IMR-90 (cell line): ENCODE results near the gene CDH23. TPM values are rescaled to one million over a fixed set of nuclear protein-coding genes. Genes with fewer than 3 reads are reported as not detected.

Experiments
- ATAC-seq: fragments of 200-7000 bp; cut with Tn5 transposase; 2 replicates; pipeline ENCODE4 v1.9.1; 2020; ENCODE audit warnings: low read depth, mild to moderate bottlenecking, moderate library complexity
- BruUV-seq: library from RNA; stranded (reverse); fragments of 400-500 nt; replicated peaks from 2 replicates; lab custom pipeline; 2021; lab: Mats Ljungman, UMichigan
- CTCF ChIA-PET: fragments of 300-600 bp; formaldehyde crosslinking; extraction: SDS; loops from one replicate; lab custom pipeline; 2021; ENCODE audit warnings: antibody characterized with exemption; lab: Yijun Ruan, JAX
- POLR2A ChIA-PET: fragments of 300-600 bp; sonication (Branson Sonifier 250); formaldehyde crosslinking; loops from one replicate; lab custom pipeline; 2022; ENCODE audit warnings: antibody characterized with exemption; ENCODE audit not compliant: unreplicated experiment; lab: Charles Lee
- DNase-seq: peaks from one replicate; pipeline ENCODE4 v3.0.0; 2013
- H2AFZ ChIP-seq: replicated peaks from 2 replicates; pipeline ENCODE3; 2013; ENCODE audit warnings: low read length, mild to moderate bottlenecking; ENCODE audit not compliant: poor library complexity
- H2AK5ac ChIP-seq: 2 replicates; pipeline ENCODE4 v1.6.1; 2013; ENCODE audit warnings: low read depth, low read length, inconsistent platforms
- H2AK9ac ChIP-seq: replicated peaks from 2 replicates; pipeline ENCODE3; 2013; ENCODE audit warnings: mild to moderate bottlenecking, low read depth, low read length, moderate library complexity; ENCODE audit not compliant: poor library complexity
- H2BK120ac ChIP-seq: 2 replicates; pipeline ENCODE4 v1.6.1; 2013; ENCODE audit warnings: low read depth, low read length, inconsistent platforms
- H2BK15ac ChIP-seq: 3 replicates; pipeline ENCODE4 v1.6.1; 2013; ENCODE audit warnings: low read depth, low read length, inconsistent platforms
- H2BK20ac ChIP-seq: 2 replicates; pipeline ENCODE4 v1.6.1; 2013; ENCODE audit warnings: low read depth, mild to moderate bottlenecking, inconsistent platforms, low read length, moderate library complexity
- H2BK5ac ChIP-seq: 2 replicates; pipeline ENCODE4 v1.6.1; 2013; ENCODE audit warnings: mild to moderate bottlenecking, low read depth, low read length, inconsistent platforms; ENCODE audit not compliant: poor library complexity, severe bottlenecking
- H3K14ac ChIP-seq: replicated peaks from 2 replicates; pipeline ENCODE4 v1.6.1; 2013; ENCODE audit warnings: low read depth, low read length, inconsistent platforms
- H3K18ac ChIP-seq: 2 replicates; pipeline ENCODE4 v1.6.1; 2013; ENCODE audit warnings: low read depth, low read length, control low read depth
- H3K23ac ChIP-seq: 2 replicates; pipeline ENCODE4 v1.6.1; 2013; ENCODE audit warnings: low read depth, low read length, inconsistent platforms
- H3K27ac ChIP-seq: 2 replicates; pipeline ENCODE4 v1.5.1; 2013; ENCODE audit warnings: mild to moderate bottlenecking, control low read depth, low read length; ENCODE audit not compliant: insufficient read depth
- H3K27me3 ChIP-seq: 2 replicates; pipeline ENCODE4 v1.6.1; 2013; ENCODE audit warnings: low read length; ENCODE audit not compliant: control insufficient read depth, insufficient read depth
- H3K36me3 ChIP-seq: 2 replicates; pipeline ENCODE4 v1.6.1; 2013; ENCODE audit warnings: low read length, mixed read lengths; ENCODE audit not compliant: control insufficient read depth, insufficient read depth
- H3K4ac ChIP-seq: 2 replicates; pipeline ENCODE4 v1.6.1; 2013; ENCODE audit warnings: low read depth, low read length, inconsistent platforms
- H3K4me1 ChIP-seq: 2 replicates; pipeline ENCODE4 v1.6.1; 2013; ENCODE audit warnings: low read length, mixed read lengths; ENCODE audit not compliant: control insufficient read depth, insufficient read depth
- H3K4me2 ChIP-seq: 2 replicates; pipeline ENCODE4 v1.6.1; 2013; ENCODE audit warnings: low read depth, mild to moderate bottlenecking, control low read depth, low read length, moderate library complexity
- H3K4me3 ChIP-seq: 2 replicates; pipeline ENCODE4 v1.5.1; 2013; ENCODE audit warnings: low read depth, mild to moderate bottlenecking, control low read depth, low read length, moderate library complexity; ENCODE audit not compliant: insufficient read depth
- H3K56ac ChIP-seq: 2 replicates; pipeline ENCODE4 v1.6.1; 2013; ENCODE audit warnings: low read length, inconsistent platforms; ENCODE audit not compliant: insufficient read depth; ENCODE audit errors: extremely low read depth
- H3K79me1 ChIP-seq, 2 experiments: 2 replicates each; pipeline ENCODE4 v1.6.1; 2013; ENCODE audit warnings: low read length in 2 of 2, inconsistent platforms in 1 of 2, low read depth in 1 of 2
- H3K9ac ChIP-seq: 2 replicates; pipeline ENCODE4 v1.6.1; 2013; ENCODE audit warnings: low read depth, low read length, control low read depth
- H3K9me1 ChIP-seq: 2 replicates; pipeline ENCODE4 v1.6.1; 2013; ENCODE audit warnings: low read length, inconsistent platforms; ENCODE audit not compliant: insufficient read depth
- H3K9me3 ChIP-seq: 2 replicates; pipeline ENCODE4 v1.6.1; 2013; ENCODE audit warnings: low read length; ENCODE audit not compliant: control insufficient read depth, insufficient read depth
- H4K20me1 ChIP-seq: 2 replicates; pipeline ENCODE4 v1.6.1; 2013; ENCODE audit warnings: low read length, inconsistent platforms; ENCODE audit not compliant: insufficient read depth
- H4K5ac ChIP-seq: 2 replicates; pipeline ENCODE4 v1.6.1; 2013; ENCODE audit warnings: mild to moderate bottlenecking, low read depth, low read length, control low read depth
- H4K8ac ChIP-seq, 2 experiments: 2 replicates each; pipeline ENCODE4 v1.6.1; 2013; ENCODE audit warnings: low read depth in 2 of 2, low read length in 2 of 2, control low read depth in 1 of 2, inconsistent platforms in 1 of 2
- H4K91ac ChIP-seq: 2 replicates; pipeline ENCODE4 v1.6.1; 2013; ENCODE audit warnings: low read depth, low read length, inconsistent platforms; ENCODE audit not compliant: insufficient read depth
- BHLHE40 ChIP-seq: fragments of 150-350 bp; IDR thresholded peaks from 2 replicates; pipeline ENCODE4 v1.6.1; 2016; ENCODE audit warnings: mild to moderate bottlenecking, low read depth, low read length
- CEBPB ChIP-seq: IDR thresholded peaks from 2 replicates; pipeline ENCODE4 v1.6.1; 2012; ENCODE audit warnings: low read depth, low read length, improper control_type of control experiment
- CHD1 ChIP-seq: IDR thresholded peaks from 2 replicates; pipeline ENCODE4 v1.6.1; 2012; ENCODE audit warnings: low read depth, low read length, improper control_type of control experiment
- CTCF ChIP-seq: conservative IDR thresholded peaks from 2 replicates; pipeline ENCODE4 v1.5.1; 2012; ENCODE audit warnings: mild to moderate bottlenecking, low read depth, low read length, improper control_type of control experiment
- FOS ChIP-seq: fragments of 150-350 bp; IDR thresholded peaks from 2 replicates; pipeline ENCODE4 v1.6.1; 2016; ENCODE audit warnings: low read depth, low read length
- MAFK ChIP-seq: IDR thresholded peaks from 2 replicates; pipeline ENCODE4 v1.6.1; 2012; ENCODE audit warnings: low read depth, low read length, improper control_type of control experiment
- MAZ ChIP-seq: IDR thresholded peaks from 2 replicates; pipeline ENCODE4 v1.6.1; 2012; ENCODE audit warnings: low read depth, mild to moderate bottlenecking, low read length, improper control_type of control experiment, moderate library complexity, borderline replicate concordance
- MXI1 ChIP-seq: IDR thresholded peaks from 2 replicates; pipeline ENCODE4 v1.6.1; 2012; ENCODE audit warnings: low read depth, mild to moderate bottlenecking, low read length, moderate library complexity, borderline replicate concordance
- NFE2L2 ChIP-seq: fragments of 150-350 bp; IDR thresholded peaks from 2 replicates; pipeline ENCODE4 v1.6.1; 2016; ENCODE audit warnings: low read depth, mild to moderate bottlenecking, low read length
- RAD21 ChIP-seq: IDR thresholded peaks from 2 replicates; pipeline ENCODE4 v1.6.1; 2012; ENCODE audit warnings: low read length, improper control_type of control experiment
- RCOR1 ChIP-seq: IDR thresholded peaks from 2 replicates; pipeline ENCODE4 v1.6.1; 2012; ENCODE audit warnings: mild to moderate bottlenecking, low read length, improper control_type of control experiment; ENCODE audit not compliant: insufficient replicate concordance
- RFX5 ChIP-seq: IDR thresholded peaks from 2 replicates; pipeline ENCODE4 v1.8.0; 2012; ENCODE audit warnings: low read depth, mild to moderate bottlenecking, low read length, moderate library complexity
- SMC3 ChIP-seq: fragments of 150-350 bp; IDR thresholded peaks from 2 replicates; pipeline ENCODE4 v1.6.1; 2016; ENCODE audit warnings: low read depth, mild to moderate bottlenecking, antibody characterized with exemption, low read length, moderate library complexity
- WGBS, 2 experiments: methylation state at CpG; one replicate each; pipeline versions ENCODE4 v1.1.5 to v1.1.7; 2013; ENCODE audit warnings: missing lambda C conversion rate in 2 of 2; ENCODE audit not compliant: insufficient read length in 1 of 2; ENCODE audit errors: extremely low coverage in 2 of 2; 5-methylcytosine and 5-hydroxymethylcytosine counted together
- dilution Hi-C: fragments of 300-500 bp; cut with HindIII; formaldehyde crosslinking; loops from one replicate; pipeline ENCODE4 v1.14.3; 2018; ENCODE audit warnings: low sequenced_read_pairs; ENCODE audit not compliant: unreplicated experiment
- in situ Hi-C: fragments of 300-500 bp; cut with MboI; formaldehyde crosslinking; loops from 3 replicates; pipeline ENCODE4 v1.14.3; 2019; ENCODE audit warnings: low sequenced_read_pairs, inconsistent platforms, mixed read lengths
- intact Hi-C: fragments of 100-400 bp; cut with micrococcal nuclease; formaldehyde crosslinking; loops from 2 replicates; pipeline ENCODE4 v1.10.0; 2022
- polyA plus RNA-seq, 3 experiments: library from polyadenylated mRNA; depleted of rRNA; stranded (reverse); fragments of >200 nt; gene quantifications; 2 replicates each; pipeline ENCODE4 v1.2.3, GENCODE V29; 2012; ENCODE audit warnings: low replicate concordance in 1 of 3
- total RNA-seq: library from RNA; depleted of rRNA; stranded (reverse); fragments of >200 nt; gene quantifications from 2 replicates; pipeline ENCODE4 v1.2.3, GENCODE V29; 2012
- TF ChIP-seq, protein P1 (sequence below): fragments of 150-350 bp; IDR thresholded peaks from 2 replicates; pipeline ENCODE4 v1.6.1; 2017; ENCODE audit warnings: mild to moderate bottlenecking, antibody characterized with exemption, low read length, low read depth
- TF ChIP-seq, protein P2 (sequence below): fragments of 150-350 bp; IDR thresholded peaks from 2 replicates; pipeline ENCODE4 v1.6.1; 2016; ENCODE audit warnings: low read depth, mild to moderate bottlenecking, low read length, moderate library complexity, borderline replicate concordance

Gene CDH23
- total and polyA plus RNA-seq, 2 of the 4 experiments (the other 2 are of a cell fraction): under 0.01 to 0.03 TPM

DNA sequence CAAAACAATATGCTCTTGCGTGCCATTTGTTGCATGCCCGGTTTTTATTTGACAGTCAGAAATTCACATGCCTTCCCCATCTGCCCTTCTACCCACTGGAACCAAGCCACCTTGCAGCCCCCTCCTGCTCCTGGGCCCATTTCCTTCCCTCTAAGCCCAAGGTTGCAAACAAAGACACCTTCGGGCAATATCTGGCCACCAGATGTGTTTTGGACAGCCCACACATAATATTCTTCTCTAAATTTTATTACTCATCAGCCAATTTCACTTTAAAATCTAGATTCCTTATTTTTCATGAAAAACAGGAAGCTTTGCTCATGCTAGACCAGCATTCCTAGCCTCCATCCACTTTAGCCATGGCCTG lies 341.1 kb downstream of the CDH23 start:
- Histone ChIP-seq H3K79me1 (no peaks in the 10 kb centered on the region), H2AFZ (no peak overlapping the region), H4K8ac (no peak overlapping the region), H3K56ac (no peak overlapping the region), H3K4ac (no peak overlapping the region), H4K91ac (no peak overlapping the region), H3K4me3 (no peak overlapping the region), H3K18ac (no peak overlapping the region), H4K20me1 (no peaks in the 10 kb centered on the region; the same call in 1 of the 2 replicates), H3K23ac (no peak overlapping the region), H2AK9ac (no peak overlapping the region), H3K27ac (no peak overlapping the region), H3K9me1 (no peaks in the 10 kb centered on the region), H2AK5ac (no peak overlapping the region), H3K4me1 (peaks cover 2% of the 10 kb centered on the region; the same call in 1 of the 2 replicates), H3K4me2 (no peak overlapping the region), H2BK20ac (no peak overlapping the region), H3K9me3 (peaks cover 2% of the 10 kb centered on the region; the same call in 1 of the 2 replicates), H3K36me3 (no peaks in the 10 kb centered on the region), H3K27me3 (peaks cover 22% of the 10 kb centered on the region), H2BK5ac (no peak overlapping the region), H2BK120ac (no peak overlapping the region), H3K9ac (no peak overlapping the region), H4K5ac (no peak overlapping the region), H3K14ac (no peak overlapping the region), H2BK15ac (no peak overlapping the region)
- BruUV-seq: no TSS peak
- no peak for ATAC-seq
- no peak for DNase-seq
- intact Hi-C loops (no loop called here), in situ Hi-C loops (no loop called here), dilution Hi-C loops (no loop called here)
- WGBS, 2 experiments: 80% methylated on average over 1 of the region's 3 CpGs; no CpG with 5 or more reads in 1 of the 2 experiments
- no peak for TF ChIP-seq SMC3
- TF ChIP-seq FOS: no peak
- TF ChIP-seq RFX5: no peak
- TF ChIP-seq, protein P1, sequence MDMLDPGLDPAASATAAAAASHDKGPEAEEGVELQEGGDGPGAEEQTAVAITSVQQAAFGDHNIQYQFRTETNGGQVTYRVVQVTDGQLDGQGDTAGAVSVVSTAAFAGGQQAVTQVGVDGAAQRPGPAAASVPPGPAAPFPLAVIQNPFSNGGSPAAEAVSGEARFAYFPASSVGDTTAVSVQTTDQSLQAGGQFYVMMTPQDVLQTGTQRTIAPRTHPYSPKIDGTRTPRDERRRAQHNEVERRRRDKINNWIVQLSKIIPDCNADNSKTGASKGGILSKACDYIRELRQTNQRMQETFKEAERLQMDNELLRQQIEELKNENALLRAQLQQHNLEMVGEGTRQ: no peak
- TF ChIP-seq CHD1: no peak
- TF ChIP-seq, protein P2, sequence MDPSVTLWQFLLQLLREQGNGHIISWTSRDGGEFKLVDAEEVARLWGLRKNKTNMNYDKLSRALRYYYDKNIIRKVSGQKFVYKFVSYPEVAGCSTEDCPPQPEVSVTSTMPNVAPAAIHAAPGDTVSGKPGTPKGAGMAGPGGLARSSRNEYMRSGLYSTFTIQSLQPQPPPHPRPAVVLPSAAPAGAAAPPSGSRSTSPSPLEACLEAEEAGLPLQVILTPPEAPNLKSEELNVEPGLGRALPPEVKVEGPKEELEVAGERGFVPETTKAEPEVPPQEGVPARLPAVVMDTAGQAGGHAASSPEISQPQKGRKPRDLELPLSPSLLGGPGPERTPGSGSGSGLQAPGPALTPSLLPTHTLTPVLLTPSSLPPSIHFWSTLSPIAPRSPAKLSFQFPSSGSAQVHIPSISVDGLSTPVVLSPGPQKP: no peak
- TF ChIP-seq MAZ: no peak
- TF ChIP-seq CEBPB: no peak
- TF ChIP-seq BHLHE40: no peak
- TF ChIP-seq RCOR1: no peak
- TF ChIP-seq MXI1: no peak
- TF ChIP-seq CTCF: no peak
- TF ChIP-seq MAFK: no peak
- no peak for TF ChIP-seq RAD21
- no peak for TF ChIP-seq NFE2L2
- ChIA-PET CTCF (interaction anchor here (0.5 kb wide), 1 partner anchor 96 kb away, joined by 3 read pairs; no protein-coding TSS in a partner anchor), POLR2A (no interaction called here)
